ENCODE results near the gene GLT6D1.

Gene GLT6D1, protein sequence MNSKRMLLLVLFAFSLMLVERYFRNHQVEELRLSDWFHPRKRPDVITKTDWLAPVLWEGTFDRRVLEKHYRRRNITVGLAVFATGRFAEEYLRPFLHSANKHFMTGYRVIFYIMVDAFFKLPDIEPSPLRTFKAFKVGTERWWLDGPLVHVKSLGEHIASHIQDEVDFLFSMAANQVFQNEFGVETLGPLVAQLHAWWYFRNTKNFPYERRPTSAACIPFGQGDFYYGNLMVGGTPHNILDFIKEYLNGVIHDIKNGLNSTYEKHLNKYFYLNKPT

DNA sequence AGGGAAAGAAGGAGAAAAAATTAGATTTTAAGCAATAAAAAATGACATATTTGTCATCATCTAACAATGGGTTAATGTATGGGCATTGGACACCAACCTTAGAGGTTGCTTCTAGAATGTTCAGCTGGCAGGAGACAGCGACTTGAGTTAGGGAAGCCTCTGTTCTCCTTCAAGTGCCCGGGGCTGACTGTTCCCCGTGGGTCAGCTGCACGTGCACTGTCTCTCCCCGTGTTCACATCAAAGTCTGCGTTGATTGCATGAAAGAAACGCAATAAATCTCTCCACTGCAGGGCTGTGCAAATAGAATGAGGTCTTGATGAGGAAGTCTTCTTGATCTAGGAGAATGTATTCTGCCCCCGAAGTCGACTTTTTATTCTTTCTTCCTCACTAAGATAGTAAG, at the start of gene GLT6D1:
GLT6D1 (minus strand) TSS at position 345 of the 400 bp plus-strand sequence. CDS start 353 bp downstream, outside the sequence.
- Histone ChIP-seq H3K9me3 (ENCODE audit: insufficient read depth, low read length) (peaks cover under 1% of the 10 kb centered on the region; the same call in 1 of the 2 replicates), H3K36me3 (ENCODE audit: low read length) (no peaks in the 10 kb centered on the region), H3K4me3 (ENCODE audit: insufficient read depth, low read length, poor library complexity, severe bottlenecking) (no peak within 1 kb of the TSS), H3K9me2 (replicated peaks; ENCODE audit: insufficient read depth, low read length) (no peaks in the 10 kb centered on the region), H3K4me2 (ENCODE audit: low read depth, low read length, poor library complexity, severe bottlenecking) (no peak within 1 kb of the TSS), H3K9ac (ENCODE audit: low read length) (no peak within 1 kb of the TSS), H3K27me3 (ENCODE audit: low read length) (no peaks in the 10 kb centered on the region), H3K27ac (ENCODE audit: low read depth, low read length) (no peak within 1 kb of the TSS), H3K79me2 (ENCODE audit: insufficient read depth, low read length) (no peaks in the 10 kb centered on the region), H3F3A (ENCODE audit: insufficient read depth) (no peaks in the 10 kb centered on the region), H4K20me1 (ENCODE audit: low read depth, low read length) (no peaks in the 10 kb centered on the region), H2AFZ (ENCODE audit: low read depth, low read length, severe bottlenecking) (no peak within 1 kb of the TSS)
- TF ChIP-seq EZH2phosphoT487 (conservative IDR thresholded peaks at IDR 0.05; ENCODE audit: low read length) = no peak
- TF ChIP-seq, protein P1, sequence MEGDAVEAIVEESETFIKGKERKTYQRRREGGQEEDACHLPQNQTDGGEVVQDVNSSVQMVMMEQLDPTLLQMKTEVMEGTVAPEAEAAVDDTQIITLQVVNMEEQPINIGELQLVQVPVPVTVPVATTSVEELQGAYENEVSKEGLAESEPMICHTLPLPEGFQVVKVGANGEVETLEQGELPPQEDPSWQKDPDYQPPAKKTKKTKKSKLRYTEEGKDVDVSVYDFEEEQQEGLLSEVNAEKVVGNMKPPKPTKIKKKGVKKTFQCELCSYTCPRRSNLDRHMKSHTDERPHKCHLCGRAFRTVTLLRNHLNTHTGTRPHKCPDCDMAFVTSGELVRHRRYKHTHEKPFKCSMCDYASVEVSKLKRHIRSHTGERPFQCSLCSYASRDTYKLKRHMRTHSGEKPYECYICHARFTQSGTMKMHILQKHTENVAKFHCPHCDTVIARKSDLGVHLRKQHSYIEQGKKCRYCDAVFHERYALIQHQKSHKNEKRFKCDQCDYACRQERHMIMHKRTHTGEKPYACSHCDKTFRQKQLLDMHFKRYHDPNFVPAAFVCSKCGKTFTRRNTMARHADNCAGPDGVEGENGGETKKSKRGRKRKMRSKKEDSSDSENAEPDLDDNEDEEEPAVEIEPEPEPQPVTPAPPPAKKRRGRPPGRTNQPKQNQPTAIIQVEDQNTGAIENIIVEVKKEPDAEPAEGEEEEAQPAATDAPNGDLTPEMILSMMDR (IDR thresholded peaks at IDR 0.05; ENCODE audit: insufficient read depth, low read length, poor library complexity, severe bottlenecking) = no peak

DNA sequence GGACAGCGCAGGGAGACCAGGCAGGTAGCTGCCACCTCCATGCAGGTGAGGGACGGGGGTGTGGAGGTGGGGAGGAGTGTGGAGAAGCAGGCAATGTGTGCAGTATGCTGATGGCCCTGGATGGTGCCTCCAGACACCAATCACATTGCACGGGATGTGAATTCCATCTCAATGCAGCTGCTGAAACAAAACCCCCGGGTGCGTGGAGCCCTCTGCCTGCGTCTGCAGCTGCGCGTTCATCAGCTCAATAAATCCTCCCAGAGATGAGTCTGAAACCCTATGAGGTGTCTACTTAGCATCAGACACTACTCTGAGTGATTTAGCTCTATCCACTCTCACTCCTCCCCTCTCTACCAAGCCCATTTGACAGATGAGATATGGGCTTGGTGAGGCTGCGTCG, 49.7 kb upstream of the GLT6D1 start:
- Histone ChIP-seq H4K20me1 (ENCODE audit: low read depth, low read length) (no peaks in the 10 kb centered on the region; the same call in 1 of the 2 replicates), H3K27me3 (ENCODE audit: low read length) (no peaks in the 10 kb centered on the region), H3K36me3 (ENCODE audit: low read length) (no peaks in the 10 kb centered on the region), H2AFZ (ENCODE audit: low read depth, low read length, severe bottlenecking) (no peak overlapping the region), H3K79me2 (ENCODE audit: insufficient read depth, low read length) (no peaks in the 10 kb centered on the region), H3K9me3 (ENCODE audit: insufficient read depth, low read length) (no peaks in the 10 kb centered on the region), H3K4me2 (ENCODE audit: low read depth, low read length, poor library complexity, severe bottlenecking) (no peak overlapping the region), H3F3A (ENCODE audit: insufficient read depth) (no peaks in the 10 kb centered on the region), H3K27ac (ENCODE audit: low read depth, low read length) (no peak overlapping the region), H3K9me2 (replicated peaks; ENCODE audit: insufficient read depth, low read length) (no peaks in the 10 kb centered on the region), H3K9ac (ENCODE audit: low read length) (no peak overlapping the region), H3K4me3 (ENCODE audit: insufficient read depth, low read length, poor library complexity, severe bottlenecking) (no peak overlapping the region)
- TF ChIP-seq, protein P1 (IDR thresholded peaks at IDR 0.05; ENCODE audit: insufficient read depth, low read length, poor library complexity, severe bottlenecking) = no peak
- TF ChIP-seq EZH2phosphoT487 (conservative IDR thresholded peaks at IDR 0.05; ENCODE audit: low read length) = no peak

DNA sequence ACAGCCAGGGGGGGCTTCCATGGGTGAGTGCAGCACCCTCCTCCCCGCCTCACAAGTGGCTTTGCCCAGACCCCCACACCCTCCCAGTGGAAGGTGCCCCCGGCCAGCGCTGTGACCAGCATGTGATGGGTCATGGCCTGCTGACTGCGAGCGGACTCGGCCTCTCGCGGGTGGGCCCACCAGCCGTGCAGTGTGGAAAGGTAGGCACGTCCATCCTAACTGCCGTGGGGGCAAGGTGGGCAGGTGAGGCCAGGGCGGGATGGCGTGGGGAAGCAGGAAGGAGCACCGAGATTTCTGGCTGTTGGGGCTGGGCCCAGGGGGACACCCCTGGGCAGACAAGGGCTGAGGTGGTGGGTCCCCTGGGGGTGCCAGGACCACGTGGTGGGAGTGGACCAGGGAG, 47.9 kb upstream of the GLT6D1 start:
- Histone ChIP-seq H3K27me3 (ENCODE audit: low read length) (no peaks in the 10 kb centered on the region), H3K9me3 (ENCODE audit: insufficient read depth, low read length) (no peaks in the 10 kb centered on the region), H3K4me3 (ENCODE audit: insufficient read depth, low read length, poor library complexity, severe bottlenecking) (no peak overlapping the region), H3K27ac (ENCODE audit: low read depth, low read length) (no peak overlapping the region), H3K9me2 (replicated peaks; ENCODE audit: insufficient read depth, low read length) (no peaks in the 10 kb centered on the region), H3K79me2 (ENCODE audit: insufficient read depth, low read length) (no peaks in the 10 kb centered on the region), H4K20me1 (ENCODE audit: low read depth, low read length) (no peaks in the 10 kb centered on the region), H3F3A (ENCODE audit: insufficient read depth) (no peaks in the 10 kb centered on the region), H2AFZ (ENCODE audit: low read depth, low read length, severe bottlenecking) (no peak overlapping the region), H3K36me3 (ENCODE audit: low read length) (no peaks in the 10 kb centered on the region), H3K4me2 (ENCODE audit: low read depth, low read length, poor library complexity, severe bottlenecking) (no peak overlapping the region), H3K9ac (ENCODE audit: low read length) (no peak overlapping the region)
- no peak for TF ChIP-seq EZH2phosphoT487 (conservative IDR thresholded peaks at IDR 0.05; ENCODE audit: low read length)
- TF ChIP-seq, protein P1 (IDR thresholded peaks at IDR 0.05; ENCODE audit: insufficient read depth, low read length, poor library complexity, severe bottlenecking) = no peak

Measured in SU-DHL-6 (cell line).